GM12878 (cell line): ENCODE results near the gene PKP3. TPM values are rescaled to one million over a fixed set of nuclear protein-coding genes. Genes with fewer than 3 reads are reported as not detected.

ENCODE experiments used
- ATAC-seq: fragments of 200-7000 bp; cut with Tn5 transposase; 3 replicates; pipeline ENCODE4 v1.9.1; 2020; ENCODE audit warnings: mild to moderate bottlenecking, moderate library complexity
- BruUV-seq: library from RNA; stranded (reverse); fragments of 400-500 nt; replicated peaks from 2 replicates; lab custom pipeline; 2021; lab: Mats Ljungman, UMichigan
- CTCF ChIA-PET: fragments of 300-600 bp; sonication (Branson Sonifier 250); formaldehyde crosslinking; extraction: SDS; loops from one replicate; lab custom pipeline; 2021; ENCODE audit warnings: inconsistent platforms; lab: Yijun Ruan, JAX
- POLR2A ChIA-PET: fragments of 350-600 bp; formaldehyde crosslinking; extraction: SDS; loops from one replicate; lab custom pipeline; 2021; ENCODE audit warnings: inconsistent platforms; lab: Charles Lee
- RAD21 ChIA-PET: fragments of 300-600 bp; sonication (Branson Sonifier 250); formaldehyde crosslinking; loops from one replicate; lab custom pipeline; 2023; ENCODE audit warnings: antibody characterized with exemption; ENCODE audit not compliant: unreplicated experiment; lab: Charles Lee
- SMC1A ChIA-PET: fragments of 300-600 bp; sonication (Branson Sonifier 250); formaldehyde crosslinking; loops from one replicate; lab custom pipeline; 2023; ENCODE audit not compliant: unreplicated experiment, uncharacterized antibody; lab: Charles Lee
- DNase-seq: peaks from one replicate; pipeline ENCODE4 v3.0.0-alpha.2; 2011; ENCODE audit warnings: low read depth, low spot score
- FAIRE-seq: peaks from 3 replicates; lab custom pipeline; 2011; peaks lifted over from hg19 to GRCh38; lab: Jason Lieb, UNC
- H2AFZ ChIP-seq: 2 replicates; pipeline ENCODE4 v1.6.0; 2011; ENCODE audit warnings: low read depth, low read length, control low read depth; ENCODE audit not compliant: control insufficient read depth
- H3K27ac ChIP-seq: 2 replicates; pipeline ENCODE4 v1.5.1; 2011; ENCODE audit warnings: control low read depth; ENCODE audit not compliant: control insufficient read depth, insufficient read depth
- H3K27me3 ChIP-seq, 2 experiments: replicated peaks in 1 of 2; 2 replicates each; pipeline versions ENCODE4 v1.6.0 to v1.6.1; 2011; ENCODE audit warnings: low read length in 1 of 2; ENCODE audit not compliant: control insufficient read depth in 2 of 2, insufficient read depth in 2 of 2
- H3K36me3 ChIP-seq, 2 experiments: 2 replicates each; pipeline ENCODE4 v1.5.1; 2011; ENCODE audit warnings: low read length in 1 of 2; ENCODE audit not compliant: control insufficient read depth in 2 of 2, insufficient read depth in 2 of 2
- H3K4me1 ChIP-seq: 2 replicates; pipeline ENCODE4 v1.6.1; 2011; ENCODE audit warnings: mild to moderate bottlenecking, low read length, moderate library complexity, mixed read lengths; ENCODE audit not compliant: control insufficient read depth, insufficient read depth
- H3K4me2 ChIP-seq: 2 replicates; pipeline ENCODE4 v1.6.0; 2011; ENCODE audit warnings: control low read depth; ENCODE audit not compliant: control insufficient read depth, insufficient read depth
- H3K4me3 ChIP-seq: fragments of 200-600 bp; sonication (generic); 2 replicates; pipeline ENCODE4 v1.5.1; 2016
- H3K79me2 ChIP-seq: 2 replicates; pipeline ENCODE4 v1.6.0; 2011; ENCODE audit warnings: low read length; ENCODE audit not compliant: control insufficient read depth, insufficient read depth
- H3K9ac ChIP-seq: 2 replicates; pipeline ENCODE4 v1.8.0; 2011; ENCODE audit warnings: low read length, control low read depth, mixed read lengths; ENCODE audit not compliant: control insufficient read depth, insufficient read depth
- H3K9me3 ChIP-seq: replicated peaks from 3 replicates; pipeline ENCODE4 v1.5.1; 2011; ENCODE audit warnings: mild to moderate bottlenecking, low read length; ENCODE audit not compliant: control insufficient read depth, insufficient read depth
- H4K20me1 ChIP-seq: 2 replicates; pipeline ENCODE4 v1.6.0; 2011; ENCODE audit not compliant: control insufficient read depth, insufficient read depth
- KDM1A ChIP-seq: fragments of 200-600 bp; sonication (generic); IDR thresholded peaks from 2 replicates; pipeline ENCODE4 v1.6.1; 2016; ENCODE audit warnings: borderline replicate concordance
- POLR2A ChIP-seq: IDR thresholded peaks from 2 replicates; pipeline ENCODE4 v1.6.1; 2011; ENCODE audit warnings: low read depth, mild to moderate bottlenecking, low read length
- RCOR1 ChIP-seq: conservative IDR thresholded peaks from 2 replicates; pipeline ENCODE4 v1.6.1; 2012; ENCODE audit warnings: low read depth, low read length, improper control_type of control experiment
- ZZZ3 ChIP-seq: IDR thresholded peaks from 2 replicates; pipeline ENCODE4 v1.6.1; 2011; ENCODE audit warnings: low read depth; ENCODE audit not compliant: control insufficient read depth, insufficient read length
- WGBS: methylation state at CpG from one replicate; pipeline ENCODE4 v1.1.6; 2016; ENCODE audit warnings: low lambda C conversion rate; ENCODE audit not compliant: insufficient replicate concordance, insufficient coverage; ENCODE audit errors: missing lambda C conversion rate; 5-methylcytosine and 5-hydroxymethylcytosine counted together
- in situ Hi-C: fragments of 300-500 bp; cut with MboI; formaldehyde crosslinking; loops from 9 replicates; pipeline ENCODE4 v1.14.3; 2018; ENCODE audit warnings: mixed read lengths
- intact Hi-C: fragments of 100-400 bp; cut with micrococcal nuclease; formaldehyde crosslinking; loops from one replicate; pipeline ENCODE4 v1.14.2; 2022; ENCODE audit not compliant: unreplicated experiment
- polyA plus RNA-seq, 11 experiments: library from polyadenylated mRNA; depleted of rRNA in 4 of 11; unstranded in 6 of 11; stranded (reverse) in 5 of 11; fragments of >200 nt; fragmentation: Nextera tagmentation in 4 of 11; fragmentation: Illumina TruSeq in 1 of 11; extraction: Ambion mirVana in 4 of 11; extraction: Trizol in 1 of 11; gene quantifications; 1 replicate in 1 of 11; 2 replicates in 10 of 11; pipeline versions ENCODE4 v1.2.1 to v1.2.3, GENCODE V29; 2011 to 2016; ENCODE audit warnings: inconsistent platforms in 2 of 11, missing spikeins in 2 of 11, low read depth in 1 of 11
- total RNA-seq, 4 experiments: library from RNA; depleted of rRNA in 3 of 4; stranded (reverse); fragments of >200 nt in 3 of 4; fragmentation: Illumina TruSeq in 1 of 4; extraction: Trizol in 1 of 4; gene quantifications; 2 replicates each; pipeline versions ENCODE4 v1.2.1 to v1.2.3, GENCODE V29; 2013 to 2021
- TF ChIP-seq, protein P1 (sequence below): IDR thresholded peaks from 2 replicates; pipeline ENCODE4 v1.6.1; 2011; ENCODE audit warnings: borderline replicate concordance, low read depth, mild to moderate bottlenecking, moderate library complexity, low read length; ENCODE audit not compliant: insufficient read depth, poor library complexity, severe bottlenecking

Gene PKP3
- total and polyA plus RNA-seq, 10 of the 15 experiments (the other 5 are each of a cell fraction or from before 2014, with no cell fraction given): 0.45 to 0.90 TPM; not detected in 8

DNA sequence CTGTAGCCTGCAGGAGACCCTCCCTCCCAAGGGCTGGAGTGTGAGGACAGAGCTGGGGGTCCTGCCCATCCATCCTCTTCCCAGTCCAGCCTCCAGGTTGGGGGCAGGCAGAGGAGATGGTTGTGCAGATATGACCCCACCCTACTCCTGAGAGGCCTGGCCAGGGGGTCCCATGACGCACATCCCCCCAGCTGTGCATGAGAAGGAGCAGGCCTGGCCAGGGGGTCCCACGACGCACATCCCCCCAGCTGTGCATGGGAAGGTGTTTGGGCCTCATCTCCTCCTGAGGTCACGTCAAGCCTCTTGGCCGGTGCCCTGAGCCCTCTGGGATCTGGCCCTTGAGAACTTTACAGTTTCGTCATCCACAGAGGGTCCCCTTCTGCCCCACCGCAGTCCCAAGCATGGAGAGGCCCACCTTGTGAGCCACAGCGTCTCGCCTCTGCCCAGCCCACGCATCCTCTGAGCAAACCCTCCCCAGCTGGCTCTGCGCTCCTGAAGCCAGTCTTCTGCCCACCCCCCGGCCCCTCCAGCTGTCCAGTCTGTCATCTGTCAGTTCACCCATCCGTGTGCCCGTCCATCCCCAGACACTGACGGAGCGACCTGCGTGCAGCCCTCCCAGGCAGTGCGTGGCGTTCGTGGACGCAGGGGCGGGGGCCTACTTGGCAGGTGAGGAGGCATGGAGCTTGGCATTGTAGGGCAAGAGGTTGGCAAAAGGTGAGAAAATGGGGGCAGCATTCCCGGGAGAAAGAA, 45.5 kb downstream of the PKP3 start:
- H3K79me2 ChIP-seq: peaks cover 10% of the 10 kb centered on the region
- 74% methylated on average over 23 of the region's 23 CpGs for WGBS
- no peaks in the 10 kb centered on the region for H3K9me3 ChIP-seq
- no peak overlapping the region for H2AFZ ChIP-seq
- POLR2A ChIA-PET: no interaction called here
- no peak for ATAC-seq
- H3K4me3 ChIP-seq: no peak overlapping the region; the same call in 1 of the 2 replicates
- FAIRE-seq: no peak
- peaks cover 12% of the 10 kb centered on the region for H3K4me1 ChIP-seq
- no peak overlapping the region for H3K27ac ChIP-seq
- H3K36me3 ChIP-seq: no peaks in the 10 kb centered on the region; a peak in 1 of 4 replicates
- H4K20me1 ChIP-seq: no peaks in the 10 kb centered on the region
- no peak for DNase-seq
- intact Hi-C loops (loop anchor here (10.0 kb wide), 2 partner anchors 135 to 235 kb away; partner anchors contain the start of genes BET1L, IFITM2 and RIC8A), in situ Hi-C loops (no loop called here)
- H3K27me3 ChIP-seq: no peaks in the 10 kb centered on the region
- BruUV-seq: no TSS peak
- no peak for TF ChIP-seq KDM1A
- TF ChIP-seq ZZZ3: no peak
- no peak for TF ChIP-seq RCOR1
- no peak for TF ChIP-seq POLR2A
- TF ChIP-seq, protein P1, sequence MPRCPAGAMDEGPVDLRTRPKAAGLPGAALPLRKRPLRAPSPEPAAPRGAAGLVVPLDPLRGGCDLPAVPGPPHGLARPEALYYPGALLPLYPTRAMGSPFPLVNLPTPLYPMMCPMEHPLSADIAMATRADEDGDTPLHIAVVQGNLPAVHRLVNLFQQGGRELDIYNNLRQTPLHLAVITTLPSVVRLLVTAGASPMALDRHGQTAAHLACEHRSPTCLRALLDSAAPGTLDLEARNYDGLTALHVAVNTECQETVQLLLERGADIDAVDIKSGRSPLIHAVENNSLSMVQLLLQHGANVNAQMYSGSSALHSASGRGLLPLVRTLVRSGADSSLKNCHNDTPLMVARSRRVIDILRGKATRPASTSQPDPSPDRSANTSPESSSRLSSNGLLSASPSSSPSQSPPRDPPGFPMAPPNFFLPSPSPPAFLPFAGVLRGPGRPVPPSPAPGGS: peak; percentile 55
- RAD21 ChIA-PET: interaction anchor here (1.1 to 1.2 kb wide), 3 partner anchors 9 to 282 kb away, joined by 3 to 6 read pairs (median 4); partner anchors contain the start of gene PTDSS2
- no peak overlapping the region for H3K9ac ChIP-seq
- H3K4me2 ChIP-seq: no peak overlapping the region
- SMC1A ChIA-PET: interaction anchor here (1.1 to 1.2 kb wide), 2 partner anchors 10 to 79 kb away, joined by 3 to 4 read pairs; no protein-coding TSS in a partner anchor
- CTCF ChIA-PET: interaction anchor here (0.9 to 4.9 kb wide), 5 partner anchors 10 to 286 kb away, joined by 3 to 34 read pairs (median 3); partner anchors contain the start of gene PTDSS2
